GM19463 (cell line): ENCODE data around the gene ADGRF4.
A peak's percentile ranks its signal among the peaks of the same experiment; 100 is the strongest.

ENCODE experiments used
- ATAC-seq: cut with Tn5 transposase; IDR thresholded peaks from one replicate; pipeline ENCODE4 v1.9.1; 2021; ENCODE audit warnings: mild to moderate bottlenecking, moderate library complexity; ENCODE audit not compliant: unreplicated experiment

ADGRF4 gene

GRCh38 chr6:47681201-47681990 is 17.0 kb upstream of the ADGRF4 start:
- ATAC-seq, result no peak

GRCh38 chr6:47686411-47686810 is 12.0 kb upstream of the ADGRF4 start:
- no peak for ATAC-seq

- no peak for ATAC-seq
Observed at GRCh38 chr6:47687432-47687831, 10.9 kb upstream of the ADGRF4 start.

- ATAC-seq, result no peak
Observed at GRCh38 chr6:47690214-47690613, 8.2 kb upstream of the ADGRF4 start.

GRCh38 chr6:47690791-47691190 is 7.6 kb upstream of the ADGRF4 start:
- ATAC-seq, result no peak

- ATAC-seq, result no peak
Observed at GRCh38 chr6:47697925-47698324, 455 bp upstream of the ADGRF4 start.

GRCh38 chr6:47700053-47700452 is 1.7 kb downstream of the ADGRF4 start:
- no peak for ATAC-seq

GRCh38 chr6:47700596-47700995 is 2.2 kb downstream of the ADGRF4 start:
- ATAC-seq, result no peak

GRCh38 chr6:47701363-47701762 is 3.0 kb downstream of the ADGRF4 start:
- peak; percentile 95 for ATAC-seq

- ATAC-seq, result no peak
Observed at GRCh38 chr6:47709160-47709559, 10.8 kb downstream of the ADGRF4 start.

GRCh38 chr6:47710295-47710694 is 11.9 kb downstream of the ADGRF4 start:
- no peak for ATAC-seq

- no peak for ATAC-seq
Observed at GRCh38 chr6:47713200-47713599, 14.8 kb downstream of the ADGRF4 start.

- ATAC-seq, result no peak
Observed at GRCh38 chr6:47714802-47715201, 16.4 kb downstream of the ADGRF4 start.

GRCh38 chr6:47715782-47716181 is 17.4 kb downstream of the ADGRF4 start:
- no peak for ATAC-seq

GRCh38 chr6:47716207-47716606 is 17.8 kb downstream of the ADGRF4 start:
- no peak for ATAC-seq

GRCh38 chr6:47718571-47718970 is 20.2 kb downstream of the ADGRF4 start:
- no peak for ATAC-seq

GRCh38 chr6:47721189-47721588 is 22.8 kb downstream of the ADGRF4 start:
- ATAC-seq, result no peak

- ATAC-seq, result peak; percentile 72
Observed at GRCh38 chr6:47722194-47722593, 23.8 kb downstream of the ADGRF4 start.

- no peak for ATAC-seq
Observed at GRCh38 chr6:47724300-47724699, 25.9 kb downstream of the ADGRF4 start.

GRCh38 chr6:47727391-47727790 is 29.0 kb downstream of the ADGRF4 start:
- ATAC-seq, result no peak

GRCh38 chr6:47729019-47729418 is 30.6 kb downstream of the ADGRF4 start:
- no peak for ATAC-seq

GRCh38 chr6:47729457-47729856 is 31.1 kb downstream of the ADGRF4 start:
- ATAC-seq, result no peak
